Activated T-helper 17 cell treated with anti-CD3 and anti-CD28 coated beads, Interleukin-2, amount 50 U/mL, for 72 hours (primary cell): ENCODE measurements around the gene ARHGEF26. TPM values are rescaled to one million over a fixed set of nuclear protein-coding genes. Genes with fewer than 3 reads are reported as not detected.
"Not testable (repeated sequence)": the region's sequence is repeated elsewhere in the genome, so short reads cannot be mapped to it uniquely, and the experiment has no call there.

Experiments used
- ATAC-seq: fragments of 150-1000 bp; cut with Tn5 transposase; replicated peaks from 2 replicates; pipeline ENCODE4 v1.10.0; 2021; ENCODE audit warnings: mild to moderate bottlenecking, moderate library complexity
- H3K27ac Mint-ChIP-seq: one replicate; pipeline ENCODE4 v1.8.0; 2022; ENCODE audit warnings: mixed read lengths
- H3K27me3 Mint-ChIP-seq: one replicate; pipeline ENCODE4 v1.8.0; 2022; ENCODE audit warnings: mixed read lengths
- H3K36me3 Mint-ChIP-seq: one replicate; pipeline ENCODE4 v1.8.0; 2022; ENCODE audit warnings: low read depth, mild to moderate bottlenecking, mixed read lengths
- H3K4me1 Mint-ChIP-seq: one replicate; pipeline ENCODE4 v1.8.0; 2022; ENCODE audit warnings: mixed read lengths
- H3K4me3 Mint-ChIP-seq: one replicate; pipeline ENCODE4 v1.8.0; 2022; ENCODE audit warnings: mild to moderate bottlenecking, mixed read lengths
- H3K9me3 Mint-ChIP-seq: one replicate; pipeline ENCODE4 v1.8.0; 2022; ENCODE audit warnings: mixed read lengths
- total RNA-seq, 2 donors: library from RNA; stranded (reverse); gene quantifications; one replicate each; pipeline ENCODE4 v1.2.3, GENCODE V29; 2022

Gene ARHGEF26, protein sequence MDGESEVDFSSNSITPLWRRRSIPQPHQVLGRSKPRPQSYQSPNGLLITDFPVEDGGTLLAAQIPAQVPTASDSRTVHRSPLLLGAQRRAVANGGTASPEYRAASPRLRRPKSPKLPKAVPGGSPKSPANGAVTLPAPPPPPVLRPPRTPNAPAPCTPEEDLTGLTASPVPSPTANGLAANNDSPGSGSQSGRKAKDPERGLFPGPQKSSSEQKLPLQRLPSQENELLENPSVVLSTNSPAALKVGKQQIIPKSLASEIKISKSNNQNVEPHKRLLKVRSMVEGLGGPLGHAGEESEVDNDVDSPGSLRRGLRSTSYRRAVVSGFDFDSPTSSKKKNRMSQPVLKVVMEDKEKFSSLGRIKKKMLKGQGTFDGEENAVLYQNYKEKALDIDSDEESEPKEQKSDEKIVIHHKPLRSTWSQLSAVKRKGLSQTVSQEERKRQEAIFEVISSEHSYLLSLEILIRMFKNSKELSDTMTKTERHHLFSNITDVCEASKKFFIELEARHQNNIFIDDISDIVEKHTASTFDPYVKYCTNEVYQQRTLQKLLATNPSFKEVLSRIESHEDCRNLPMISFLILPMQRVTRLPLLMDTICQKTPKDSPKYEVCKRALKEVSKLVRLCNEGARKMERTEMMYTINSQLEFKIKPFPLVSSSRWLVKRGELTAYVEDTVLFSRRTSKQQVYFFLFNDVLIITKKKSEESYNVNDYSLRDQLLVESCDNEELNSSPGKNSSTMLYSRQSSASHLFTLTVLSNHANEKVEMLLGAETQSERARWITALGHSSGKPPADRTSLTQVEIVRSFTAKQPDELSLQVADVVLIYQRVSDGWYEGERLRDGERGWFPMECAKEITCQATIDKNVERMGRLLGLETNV
- total RNA-seq = under 1 TPM; 0.13 to 0.17 TPM

DNA sequence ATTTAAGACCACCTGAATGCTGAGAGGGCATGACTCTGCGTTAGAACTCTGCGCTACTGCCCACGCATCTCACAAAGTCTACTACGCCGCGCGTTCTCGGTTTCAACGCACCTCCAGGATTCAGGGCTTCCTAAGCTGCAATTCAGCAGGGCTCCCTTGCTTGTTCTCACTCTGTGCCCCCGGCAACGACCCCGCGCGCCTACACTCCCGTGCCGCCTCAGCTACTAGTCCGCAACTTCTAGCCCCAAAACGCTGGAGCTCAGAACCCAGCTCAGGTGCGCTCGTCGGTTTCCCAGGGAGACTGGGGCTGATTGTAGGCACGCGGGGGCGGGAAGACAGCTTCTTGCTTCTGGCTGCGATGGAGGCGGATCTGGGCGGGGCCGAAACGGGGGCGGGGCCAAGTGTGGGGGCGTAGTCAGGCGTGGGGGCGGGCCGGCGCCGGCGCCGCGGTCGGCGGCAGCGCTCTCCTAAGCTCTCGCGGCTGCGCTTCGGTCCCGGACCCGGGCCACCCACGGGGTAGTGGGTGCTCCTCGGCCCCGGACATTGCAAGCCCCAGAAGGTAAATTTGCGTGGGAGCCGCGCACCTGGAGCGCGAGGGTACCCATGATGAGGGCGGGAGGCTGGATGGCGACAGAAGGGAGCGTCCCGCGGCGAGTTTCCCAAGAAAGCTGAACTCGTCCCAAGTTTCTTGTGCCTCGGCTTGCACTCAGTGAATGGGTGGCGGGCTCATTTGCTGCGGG lies at the start of gene ARHGEF26:
Gene ARHGEF26, plus strand, starts transcription at position 430 of the 740 bp plus-strand sequence. CDS start 603 bp downstream, outside the sequence.
- no peaks in the 10 kb centered on the region for H3K9me3 Mint-ChIP-seq
- H3K4me3 Mint-ChIP-seq = peak within 1 kb of the TSS; percentile 63
- peaks cover 61% of the 10 kb centered on the region for H3K27me3 Mint-ChIP-seq
- no peak within 1 kb of the TSS for H3K27ac Mint-ChIP-seq
- H3K36me3 Mint-ChIP-seq = no peaks in the 10 kb centered on the region
- peaks cover 7% of the 10 kb centered on the region for H3K4me1 Mint-ChIP-seq
- ATAC-seq = peak; percentile 69

- peaks cover 3% of the 10 kb centered on the region for H3K27me3 Mint-ChIP-seq
- no peaks in the 10 kb centered on the region for H3K36me3 Mint-ChIP-seq
- H3K4me3 Mint-ChIP-seq = no peak overlapping the region
- H3K4me1 Mint-ChIP-seq = no peaks in the 10 kb centered on the region
- no peaks in the 10 kb centered on the region for H3K9me3 Mint-ChIP-seq
- no peak for ATAC-seq
- H3K27ac Mint-ChIP-seq = no peak overlapping the region
Observed at GRCh38 chr3:154074966-154075365, 46.2 kb upstream of the ARHGEF26 start.

GRCh38 chr3:154078672-154079071 lies 42.5 kb upstream of the ARHGEF26 start:
- Mint-ChIP-seq H3K36me3 (no peaks in the 10 kb centered on the region), H3K4me3 (no peak overlapping the region), H3K9me3 (no peaks in the 10 kb centered on the region), H3K27me3 (peaks cover 9% of the 10 kb centered on the region), H3K27ac (no peak overlapping the region), H3K4me1 (no peaks in the 10 kb centered on the region)
- ATAC-seq = no peak

GRCh38 chr3:154081305-154081704 lies 39.9 kb upstream of the ARHGEF26 start:
- Mint-ChIP-seq H3K27me3 (peaks cover 12% of the 10 kb centered on the region), H3K9me3 (peaks cover 3% of the 10 kb centered on the region), H3K4me1 (no peaks in the 10 kb centered on the region), H3K36me3 (no peaks in the 10 kb centered on the region), H3K27ac (no peak overlapping the region), H3K4me3 (no peak overlapping the region)
- no peak for ATAC-seq

DNA sequence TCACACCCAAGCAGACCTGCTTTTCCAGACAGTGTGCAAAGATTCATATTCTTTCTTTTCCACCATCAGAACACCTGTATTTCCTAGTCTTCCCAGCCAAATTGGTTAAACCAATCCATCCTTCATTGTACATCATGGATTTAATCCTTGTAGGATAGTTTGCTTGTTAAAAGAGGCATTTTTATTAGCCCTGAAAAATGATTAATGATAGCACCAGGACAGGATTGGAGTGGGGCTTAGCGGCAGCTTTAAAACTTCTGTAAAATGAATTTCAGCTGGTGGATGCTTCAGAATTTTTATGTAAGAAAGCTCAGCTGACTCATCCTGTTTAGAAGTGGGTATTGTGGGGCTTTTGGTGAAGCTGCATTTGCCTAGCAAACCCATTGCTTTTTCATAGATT lies 36.1 kb upstream of the ARHGEF26 start:
- H3K27me3 Mint-ChIP-seq = peaks cover 12% of the 10 kb centered on the region
- ATAC-seq = no peak
- H3K4me1 Mint-ChIP-seq = no peaks in the 10 kb centered on the region
- H3K27ac Mint-ChIP-seq = no peak overlapping the region
- H3K9me3 Mint-ChIP-seq = peaks cover 3% of the 10 kb centered on the region
- H3K4me3 Mint-ChIP-seq = no peak overlapping the region
- H3K36me3 Mint-ChIP-seq = no peaks in the 10 kb centered on the region

GRCh38 chr3:154085799-154086198 lies 35.4 kb upstream of the ARHGEF26 start:
- Mint-ChIP-seq H3K27me3 (peaks cover 12% of the 10 kb centered on the region), H3K4me1 (no peaks in the 10 kb centered on the region), H3K9me3 (peaks cover 3% of the 10 kb centered on the region), H3K27ac (no peak overlapping the region), H3K36me3 (no peaks in the 10 kb centered on the region), H3K4me3 (no peak overlapping the region)
- no peak for ATAC-seq

GRCh38 chr3:154086286-154086685 lies 34.9 kb upstream of the ARHGEF26 start:
- ATAC-seq = no peak
- no peak overlapping the region for H3K4me3 Mint-ChIP-seq
- H3K9me3 Mint-ChIP-seq = peaks cover 3% of the 10 kb centered on the region
- H3K36me3 Mint-ChIP-seq = no peaks in the 10 kb centered on the region
- H3K4me1 Mint-ChIP-seq = no peaks in the 10 kb centered on the region
- no peak overlapping the region for H3K27ac Mint-ChIP-seq
- H3K27me3 Mint-ChIP-seq = peaks cover 12% of the 10 kb centered on the region

GRCh38 chr3:154087756-154088480 lies 33.3 kb upstream of the ARHGEF26 start:
- not testable (repeated sequence) for H3K9me3 Mint-ChIP-seq, H3K4me1 Mint-ChIP-seq, H3K4me3 Mint-ChIP-seq, H3K27ac Mint-ChIP-seq, H3K36me3 Mint-ChIP-seq, ATAC-seq
- peaks cover 11% of the 10 kb centered on the region for H3K27me3 Mint-ChIP-seq

- no peak for ATAC-seq
- Mint-ChIP-seq H3K27ac (no peak overlapping the region), H3K4me1 (no peaks in the 10 kb centered on the region), H3K4me3 (no peak overlapping the region), H3K27me3 (peaks cover 13% of the 10 kb centered on the region), H3K36me3 (no peaks in the 10 kb centered on the region), H3K9me3 (no peaks in the 10 kb centered on the region)
Observed at GRCh38 chr3:154089421-154090420, 31.5 kb upstream of the ARHGEF26 start.

- no peaks in the 10 kb centered on the region for H3K9me3 Mint-ChIP-seq
- no peaks in the 10 kb centered on the region for H3K36me3 Mint-ChIP-seq
- H3K27ac Mint-ChIP-seq = no peak overlapping the region
- no peak overlapping the region for H3K4me3 Mint-ChIP-seq
- H3K4me1 Mint-ChIP-seq = no peaks in the 10 kb centered on the region
- ATAC-seq = no peak
- H3K27me3 Mint-ChIP-seq = peaks cover 12% of the 10 kb centered on the region
Observed at GRCh38 chr3:154094051-154094450, 27.1 kb upstream of the ARHGEF26 start.

DNA sequence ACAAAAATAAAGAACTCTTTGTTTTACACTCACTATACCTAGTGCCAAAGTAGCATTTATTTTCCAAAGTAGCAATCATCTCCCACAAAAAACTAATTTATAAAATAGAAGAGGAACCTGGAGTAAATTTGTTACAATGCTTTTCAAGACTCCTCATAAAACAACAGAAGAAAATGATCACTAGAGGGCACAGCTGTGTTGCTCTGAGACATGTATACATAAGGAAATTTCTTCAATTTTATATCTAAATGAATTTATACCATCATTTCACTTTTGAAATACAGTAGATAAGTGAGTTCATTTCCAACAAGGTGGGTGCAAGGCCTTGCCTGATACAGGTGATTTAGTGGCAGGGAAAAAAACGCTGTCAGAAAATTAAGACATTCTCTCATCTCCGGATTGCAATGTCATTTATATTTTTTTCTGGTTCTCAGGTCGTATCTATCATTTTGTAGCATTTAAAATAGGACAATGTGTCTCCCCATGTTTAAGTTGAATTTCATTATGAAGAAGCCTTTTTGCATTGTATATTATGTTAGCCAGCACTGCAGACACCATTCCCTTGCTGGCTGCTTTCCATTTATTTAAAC lies 25.3 kb upstream of the ARHGEF26 start:
- no peak for ATAC-seq
- H3K27me3 Mint-ChIP-seq = peaks cover 13% of the 10 kb centered on the region
- no peaks in the 10 kb centered on the region for H3K36me3 Mint-ChIP-seq
- H3K4me3 Mint-ChIP-seq = no peak overlapping the region
- H3K4me1 Mint-ChIP-seq = no peaks in the 10 kb centered on the region
- H3K9me3 Mint-ChIP-seq = no peaks in the 10 kb centered on the region
- H3K27ac Mint-ChIP-seq = no peak overlapping the region

DNA sequence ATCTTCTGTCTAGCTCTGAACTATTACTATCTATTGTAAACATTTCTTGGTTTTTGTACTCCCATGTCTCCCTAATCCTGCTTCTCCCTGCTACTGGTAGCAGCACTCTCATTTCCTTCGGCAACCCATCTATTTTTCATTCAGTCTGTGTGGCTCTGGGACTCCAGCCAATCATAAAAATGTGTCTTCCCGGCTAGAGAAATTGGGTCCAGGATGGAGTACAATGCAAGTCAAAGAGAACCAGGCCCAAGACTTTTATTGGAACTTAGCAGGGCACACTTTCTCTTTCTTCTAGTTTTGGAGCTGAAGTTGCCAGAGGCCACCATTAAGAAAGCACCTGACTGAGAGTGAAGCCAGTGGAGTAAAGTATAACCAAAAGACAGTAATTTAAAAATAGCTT lies 22.8 kb upstream of the ARHGEF26 start:
- no peak overlapping the region for H3K4me3 Mint-ChIP-seq
- H3K36me3 Mint-ChIP-seq = no peaks in the 10 kb centered on the region
- H3K4me1 Mint-ChIP-seq = no peaks in the 10 kb centered on the region
- no peak overlapping the region for H3K27ac Mint-ChIP-seq
- peaks cover 3% of the 10 kb centered on the region for H3K27me3 Mint-ChIP-seq
- no peaks in the 10 kb centered on the region for H3K9me3 Mint-ChIP-seq
- ATAC-seq = no peak

DNA sequence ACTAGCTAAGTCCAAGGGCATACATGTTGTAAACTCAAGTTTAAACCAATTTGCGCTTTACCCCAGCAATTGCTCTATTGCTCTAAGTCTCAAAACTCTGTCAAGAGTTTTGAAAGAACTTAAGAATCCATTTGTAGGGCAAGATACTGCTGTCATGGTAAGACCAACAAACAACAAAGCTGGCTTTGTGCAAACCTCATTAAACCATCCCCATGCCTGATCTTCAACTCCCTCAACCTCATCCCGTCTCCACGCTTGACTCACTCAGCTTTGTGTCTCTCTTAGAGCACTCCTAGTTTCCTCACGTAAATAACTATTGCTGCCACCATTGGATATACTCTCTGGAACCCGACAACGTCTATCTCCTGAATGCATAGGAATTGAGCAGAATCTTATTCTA lies 20.6 kb upstream of the ARHGEF26 start:
- no peak overlapping the region for H3K4me3 Mint-ChIP-seq
- no peaks in the 10 kb centered on the region for H3K4me1 Mint-ChIP-seq

More for the DNA sequence above, 20.6 kb upstream of the ARHGEF26 start:
- H3K36me3 Mint-ChIP-seq = no peaks in the 10 kb centered on the region
- no peak overlapping the region for H3K27ac Mint-ChIP-seq
- peaks cover 3% of the 10 kb centered on the region for H3K27me3 Mint-ChIP-seq
- ATAC-seq = no peak
- no peaks in the 10 kb centered on the region for H3K9me3 Mint-ChIP-seq
